Measurements from ENCODE around the gene BLOC1S5. TPM values are rescaled to one million over a fixed set of nuclear protein-coding genes. Genes with fewer than 3 reads are reported as not detected.

The BLOC1S5 gene
- total and polyA plus RNA-seq, 2 donors from 2014 or later = 20.2 to 27.6 TPM

DNA sequence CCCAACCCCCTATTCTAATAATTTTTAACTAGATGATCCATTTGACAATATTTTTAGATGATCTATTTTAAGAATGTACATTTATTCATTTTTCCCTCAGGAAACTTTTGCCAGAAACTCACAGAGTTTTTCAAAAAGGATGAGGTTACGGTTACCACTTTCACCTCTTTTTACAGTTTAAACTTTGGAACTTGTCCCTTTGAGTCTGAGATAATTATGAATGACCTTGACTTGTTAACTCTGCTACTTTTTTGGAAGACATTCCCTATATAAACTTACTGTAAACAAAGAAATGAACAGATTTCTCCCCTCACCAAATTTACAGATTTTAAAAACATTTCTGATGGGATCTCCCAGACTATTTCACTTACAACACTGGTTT is 18.4 kb upstream of the BLOC1S5 start:
- no peak for FAIRE-seq
- intact Hi-C loops (cut with DNase I) = no loop called here
- no peaks in the 10 kb centered on the region for H3K9me3 ChIP-seq (ENCODE audit: control insufficient read depth in 2 of 3, insufficient read depth in 1 of 3, low read length in 3 of 3)
- TF ChIP-seq, protein P1, sequence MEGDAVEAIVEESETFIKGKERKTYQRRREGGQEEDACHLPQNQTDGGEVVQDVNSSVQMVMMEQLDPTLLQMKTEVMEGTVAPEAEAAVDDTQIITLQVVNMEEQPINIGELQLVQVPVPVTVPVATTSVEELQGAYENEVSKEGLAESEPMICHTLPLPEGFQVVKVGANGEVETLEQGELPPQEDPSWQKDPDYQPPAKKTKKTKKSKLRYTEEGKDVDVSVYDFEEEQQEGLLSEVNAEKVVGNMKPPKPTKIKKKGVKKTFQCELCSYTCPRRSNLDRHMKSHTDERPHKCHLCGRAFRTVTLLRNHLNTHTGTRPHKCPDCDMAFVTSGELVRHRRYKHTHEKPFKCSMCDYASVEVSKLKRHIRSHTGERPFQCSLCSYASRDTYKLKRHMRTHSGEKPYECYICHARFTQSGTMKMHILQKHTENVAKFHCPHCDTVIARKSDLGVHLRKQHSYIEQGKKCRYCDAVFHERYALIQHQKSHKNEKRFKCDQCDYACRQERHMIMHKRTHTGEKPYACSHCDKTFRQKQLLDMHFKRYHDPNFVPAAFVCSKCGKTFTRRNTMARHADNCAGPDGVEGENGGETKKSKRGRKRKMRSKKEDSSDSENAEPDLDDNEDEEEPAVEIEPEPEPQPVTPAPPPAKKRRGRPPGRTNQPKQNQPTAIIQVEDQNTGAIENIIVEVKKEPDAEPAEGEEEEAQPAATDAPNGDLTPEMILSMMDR (IDR thresholded peaks at IDR 0.05; ENCODE audit: borderline replicate concordance, extremely low read depth, insufficient read depth) = no peak
- peaks cover 0 to 3% (median 0%) of the 10 kb centered on the region in 3 donors for H3K36me3 ChIP-seq (ENCODE audit: control insufficient read depth in 2 of 3, insufficient read depth in 3 of 3, low read length in 3 of 3)
- no peak for DNase-seq
- no peak overlapping the region for H3K4me3 ChIP-seq (ENCODE audit: low read length in 3 of 3)
- peaks cover 0 to 39% (median 16%) of the 10 kb centered on the region in 3 donors for H3K4me1 ChIP-seq (ENCODE audit: control insufficient read depth in 2 of 3, insufficient read depth in 2 of 3, low read depth in 1 of 3, low read length in 3 of 3)
- H3K27me3 ChIP-seq (ENCODE audit: control insufficient read depth, insufficient read depth, low read length) = no peaks in the 10 kb centered on the region
- H3K9ac ChIP-seq (ENCODE audit: low read length in 3 of 3) = peak overlapping the region in 1 of 3 donors; percentile 6
- peak overlapping the region; percentile 43 to 48 for H3K27ac ChIP-seq (ENCODE audit: low read depth in 2 of 2, low read length in 2 of 2)

DNA sequence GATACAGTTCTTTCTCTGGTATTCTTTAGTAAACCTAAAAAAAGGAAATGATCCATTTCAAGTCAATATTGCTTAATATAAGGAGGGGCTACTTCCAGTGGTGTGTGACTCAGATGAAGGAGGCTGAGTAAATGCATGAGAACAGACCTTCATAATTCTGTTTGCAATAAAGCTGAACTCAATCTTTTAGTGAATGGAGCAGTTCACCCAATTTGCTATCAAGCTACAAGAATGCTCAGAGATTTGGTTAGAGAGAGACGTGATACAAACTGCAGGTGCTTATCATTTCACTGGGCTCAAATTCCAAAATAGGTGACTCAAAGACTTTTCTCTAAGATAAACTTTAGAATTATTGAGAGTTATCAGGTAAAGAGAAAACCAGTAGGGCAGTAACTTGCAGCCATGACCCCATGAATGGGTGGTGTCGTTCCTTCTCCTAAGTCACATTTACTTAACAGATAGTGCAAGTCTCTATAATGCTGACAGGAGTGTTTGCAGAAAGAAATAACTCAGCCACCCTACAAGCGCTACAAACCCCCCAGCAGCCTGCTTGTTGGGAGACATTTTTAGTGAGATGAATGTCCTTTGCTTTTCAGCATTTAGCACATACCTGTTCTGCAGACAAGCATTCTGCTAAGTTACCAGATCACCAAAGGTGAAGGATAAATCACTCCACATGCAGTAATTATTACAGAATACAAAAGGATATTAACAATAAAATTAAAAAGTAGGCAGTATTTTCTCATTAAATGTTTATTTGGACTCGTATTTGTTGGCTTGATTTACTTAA is 16.4 kb upstream of the BLOC1S5 start:
- Histone ChIP-seq H3K9me3 (ENCODE audit: control insufficient read depth in 2 of 3, insufficient read depth in 1 of 3, low read length in 3 of 3) (no peaks in the 10 kb centered on the region), H3K4me3 (ENCODE audit: low read length in 3 of 3) (no peak overlapping the region), H3K4me1 (ENCODE audit: control insufficient read depth in 2 of 3, insufficient read depth in 2 of 3, low read depth in 1 of 3, low read length in 3 of 3) (peaks cover 0 to 37% (median 16%) of the 10 kb centered on the region in 3 donors), H3K27ac (ENCODE audit: low read depth in 2 of 2, low read length in 2 of 2) (peak overlapping the region; percentile 72 to 84), H3K36me3 (ENCODE audit: control insufficient read depth in 2 of 3, insufficient read depth in 3 of 3, low read length in 3 of 3) (no peaks in the 10 kb centered on the region), H3K9ac (ENCODE audit: low read length in 3 of 3) (no peak overlapping the region), H3K27me3 (ENCODE audit: control insufficient read depth, insufficient read depth, low read length) (no peaks in the 10 kb centered on the region)
- FAIRE-seq (no peak), DNase-seq (peak in 1 of 5 donors; percentile 32)
- TF ChIP-seq, protein P1 (IDR thresholded peaks at IDR 0.05; ENCODE audit: borderline replicate concordance, extremely low read depth, insufficient read depth) = no peak
- intact Hi-C loops (cut with DNase I) = no loop called here

DNA sequence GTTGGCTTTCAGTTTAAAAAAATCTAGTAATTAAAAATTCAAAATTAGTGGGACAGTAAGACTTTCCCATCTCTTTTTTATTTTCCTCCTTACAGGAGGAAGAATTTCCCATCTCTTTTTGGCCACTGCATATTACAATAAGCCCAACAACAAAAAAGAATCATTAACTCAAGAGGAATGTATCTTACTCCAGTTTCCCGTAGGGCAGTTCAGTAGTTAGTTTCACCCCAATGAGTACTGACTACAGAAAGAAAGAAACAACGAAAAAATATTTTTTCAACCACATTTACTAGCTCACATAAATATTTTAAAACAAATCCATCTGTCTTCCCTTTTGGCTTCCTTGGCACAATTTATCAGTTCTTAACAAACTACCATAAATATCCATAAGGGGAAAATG is 14.9 kb upstream of the BLOC1S5 start:
- Histone ChIP-seq H3K4me3 (ENCODE audit: low read length in 3 of 3) (peak overlapping the region in 2 of 3 donors; percentile 4 to 18), H3K36me3 (ENCODE audit: control insufficient read depth in 2 of 3, insufficient read depth in 3 of 3, low read length in 3 of 3) (no peaks in the 10 kb centered on the region), H3K9me3 (ENCODE audit: control insufficient read depth in 2 of 3, insufficient read depth in 1 of 3, low read length in 3 of 3) (no peaks in the 10 kb centered on the region), H3K4me1 (ENCODE audit: control insufficient read depth in 2 of 3, insufficient read depth in 2 of 3, low read depth in 1 of 3, low read length in 3 of 3) (peaks cover 0 to 32% (median 14%) of the 10 kb centered on the region in 3 donors), H3K27me3 (ENCODE audit: control insufficient read depth, insufficient read depth, low read length) (no peaks in the 10 kb centered on the region), H3K27ac (ENCODE audit: low read depth in 2 of 2, low read length in 2 of 2) (peak overlapping the region; percentile 52 to 84), H3K9ac (ENCODE audit: low read length in 3 of 3) (peak overlapping the region in 1 of 3 donors; percentile 2)
- TF ChIP-seq, protein P1 (IDR thresholded peaks at IDR 0.05; ENCODE audit: borderline replicate concordance, extremely low read depth, insufficient read depth) = no peak
- FAIRE-seq = peak; percentile 82
- intact Hi-C loops (cut with DNase I) = no loop called here
- DNase-seq = peak in 2 of 5 donors; percentile 70 to 82

Measured in kidney (tissue), 14 donors.